ENCODE data around the gene GNAS-AS1.

GNAS-AS1 gene

DNA sequence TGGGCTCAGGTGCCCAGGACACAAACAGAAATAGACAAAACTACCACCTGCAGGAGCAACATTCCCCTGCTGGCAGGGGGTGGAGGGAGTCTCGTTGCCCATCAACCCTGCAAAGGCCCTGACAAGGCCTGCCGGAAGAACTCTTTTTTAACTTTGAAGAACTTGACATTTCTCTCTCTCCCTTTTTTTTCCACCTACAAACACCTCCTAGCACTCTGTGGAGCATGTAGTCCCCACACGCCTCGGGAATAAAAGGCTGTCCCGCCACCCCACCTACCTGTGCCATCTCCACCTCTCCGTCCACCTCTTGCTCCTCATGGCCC lies 54.8 kb downstream of the GNAS-AS1 start:
- Histone ChIP-seq H3K4me3 (ENCODE audit: insufficient read depth, low read depth, low read length) (no peak overlapping the region), H3K9me3 (ENCODE audit: control insufficient read depth, low read length) (no peaks in the 10 kb centered on the region), H3K27ac (ENCODE audit: insufficient read depth, low read depth, low read length, poor library complexity, severe bottlenecking) (no peak overlapping the region), H3K4me1 (ENCODE audit: control insufficient read depth, insufficient read depth, low read length) (peaks cover 5% of the 10 kb centered on the region), H3K27me3 (ENCODE audit: control insufficient read depth, insufficient read depth, low read length, poor library complexity, severe bottlenecking) (no peaks in the 10 kb centered on the region), H3K36me3 (ENCODE audit: control insufficient read depth, insufficient read depth, low read length) (no peaks in the 10 kb centered on the region)
- WGBS, 2 experiments = 88 to 92% methylated on average over 6 of the region's 6 CpGs

DNA sequence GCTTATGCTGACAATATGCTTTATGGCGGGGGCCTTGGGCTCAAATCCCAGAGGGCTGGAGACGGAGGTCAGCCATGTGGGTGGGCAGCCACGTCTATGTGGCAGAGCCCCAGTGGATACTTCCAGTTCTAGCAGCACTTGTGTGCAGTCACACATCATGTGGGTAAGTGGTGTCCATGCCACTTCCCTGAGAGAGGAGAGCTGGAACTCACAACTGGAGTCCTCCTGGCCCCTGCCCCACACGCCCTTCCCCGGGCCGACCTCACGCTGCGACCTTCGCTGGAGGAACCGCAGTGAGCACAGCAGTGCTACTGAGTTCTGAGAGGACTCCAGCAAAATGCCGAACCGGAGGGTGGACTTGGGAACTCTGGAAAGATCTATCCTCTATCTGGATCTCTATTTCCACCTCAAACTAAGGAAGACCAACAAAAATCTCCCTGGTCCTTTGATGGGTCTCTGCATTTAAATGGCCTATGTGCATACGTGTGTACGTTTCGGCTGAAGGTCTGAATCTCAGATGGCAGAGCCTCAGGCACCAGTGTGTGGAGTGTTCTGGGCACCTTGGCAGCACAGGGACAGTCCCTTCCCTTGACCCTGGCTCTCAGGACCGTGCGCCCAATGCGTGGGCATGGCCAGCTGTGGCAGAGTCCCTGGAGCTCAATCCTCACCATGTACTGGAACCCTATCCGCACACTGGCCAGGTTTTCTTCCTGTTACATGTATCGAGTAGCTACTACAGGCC lies 55.4 kb downstream of the GNAS-AS1 start:
- peaks cover 4% of the 10 kb centered on the region for H3K4me1 ChIP-seq (ENCODE audit: control insufficient read depth, insufficient read depth, low read length)
- no peaks in the 10 kb centered on the region for H3K27me3 ChIP-seq (ENCODE audit: control insufficient read depth, insufficient read depth, low read length, poor library complexity, severe bottlenecking)
- WGBS, 2 experiments = 94% methylated on average over 20 of the region's 20 CpGs
- H3K36me3 ChIP-seq (ENCODE audit: control insufficient read depth, insufficient read depth, low read length) = no peaks in the 10 kb centered on the region
- no peaks in the 10 kb centered on the region for H3K9me3 ChIP-seq (ENCODE audit: control insufficient read depth, low read length)
- no peak overlapping the region for H3K27ac ChIP-seq (ENCODE audit: insufficient read depth, low read depth, low read length, poor library complexity, severe bottlenecking)
- no peak overlapping the region for H3K4me3 ChIP-seq (ENCODE audit: insufficient read depth, low read depth, low read length)

GRCh38 chr20:58794510-58795180 lies 56.1 kb downstream of the GNAS-AS1 start:
- no peaks in the 10 kb centered on the region for H3K9me3 ChIP-seq (ENCODE audit: control insufficient read depth, low read length)
- no peaks in the 10 kb centered on the region for H3K27me3 ChIP-seq (ENCODE audit: control insufficient read depth, insufficient read depth, low read length, poor library complexity, severe bottlenecking)
- no peaks in the 10 kb centered on the region for H3K4me1 ChIP-seq (ENCODE audit: control insufficient read depth, insufficient read depth, low read length)
- 91 to 92% methylated on average over 19 of the region's 19 CpGs for WGBS, 2 experiments
- no peaks in the 10 kb centered on the region for H3K36me3 ChIP-seq (ENCODE audit: control insufficient read depth, insufficient read depth, low read length)
- H3K27ac ChIP-seq (ENCODE audit: insufficient read depth, low read depth, low read length, poor library complexity, severe bottlenecking) = no peak overlapping the region
- H3K4me3 ChIP-seq (ENCODE audit: insufficient read depth, low read depth, low read length) = no peak overlapping the region

- WGBS, 2 experiments = 92 to 95% methylated on average over 29 of the region's 29 CpGs
- Histone ChIP-seq H3K27ac (ENCODE audit: insufficient read depth, low read depth, low read length, poor library complexity, severe bottlenecking) (no peak overlapping the region), H3K9me3 (ENCODE audit: control insufficient read depth, low read length) (no peaks in the 10 kb centered on the region), H3K4me3 (ENCODE audit: insufficient read depth, low read depth, low read length) (no peak overlapping the region), H3K36me3 (ENCODE audit: control insufficient read depth, insufficient read depth, low read length) (no peaks in the 10 kb centered on the region), H3K4me1 (ENCODE audit: control insufficient read depth, insufficient read depth, low read length) (no peaks in the 10 kb centered on the region), H3K27me3 (ENCODE audit: control insufficient read depth, insufficient read depth, low read length, poor library complexity, severe bottlenecking) (no peaks in the 10 kb centered on the region)
These were observed 56.9 kb downstream of the GNAS-AS1 start for GRCh38 chr20:58793512-58794420.

- no peaks in the 10 kb centered on the region for H3K9me3 ChIP-seq (ENCODE audit: control insufficient read depth, low read length)
- no peaks in the 10 kb centered on the region for H3K27me3 ChIP-seq (ENCODE audit: control insufficient read depth, insufficient read depth, low read length, poor library complexity, severe bottlenecking)
- no peak overlapping the region for H3K4me3 ChIP-seq (ENCODE audit: insufficient read depth, low read depth, low read length)
- WGBS, 2 experiments = 95 to 96% methylated on average over 7 of the region's 7 CpGs
- H3K27ac ChIP-seq (ENCODE audit: insufficient read depth, low read depth, low read length, poor library complexity, severe bottlenecking) = no peak overlapping the region
- no peaks in the 10 kb centered on the region for H3K36me3 ChIP-seq (ENCODE audit: control insufficient read depth, insufficient read depth, low read length)
- H3K4me1 ChIP-seq (ENCODE audit: control insufficient read depth, insufficient read depth, low read length) = no peaks in the 10 kb centered on the region
These were observed 58.3 kb downstream of the GNAS-AS1 start for GRCh38 chr20:58792426-58792825.

- 60 to 73% methylated on average over 6 to 7 of the region's 7 CpGs for WGBS, 2 experiments
- no peaks in the 10 kb centered on the region for H3K36me3 ChIP-seq (ENCODE audit: control insufficient read depth, insufficient read depth, low read length)
These were observed 59.4 kb downstream of the GNAS-AS1 start for GRCh38 chr20:58791286-58791685.

DNA sequence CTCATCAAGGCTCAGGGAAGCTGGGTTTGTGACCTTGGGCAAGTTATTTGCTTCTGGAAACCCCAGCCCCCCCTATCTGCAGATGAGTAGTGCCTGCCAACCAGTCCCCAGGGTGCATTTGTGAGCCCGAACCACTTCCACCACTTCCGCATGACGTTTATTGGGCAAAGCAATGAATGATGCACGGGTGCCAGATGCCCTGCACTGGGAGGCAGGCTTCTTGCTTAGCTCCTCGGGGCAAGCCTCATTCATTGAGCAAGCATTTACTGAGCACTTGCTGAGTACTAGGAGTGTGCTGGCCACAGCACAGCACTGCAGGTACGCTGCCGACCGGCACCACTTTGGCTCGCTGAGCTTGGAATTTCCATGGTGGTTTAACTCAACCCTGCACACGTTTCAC lies 60.2 kb downstream of the GNAS-AS1 start:
- Histone ChIP-seq H3K36me3 (ENCODE audit: control insufficient read depth, insufficient read depth, low read length) (no peaks in the 10 kb centered on the region), H3K27me3 (ENCODE audit: control insufficient read depth, insufficient read depth, low read length, poor library complexity, severe bottlenecking) (no peaks in the 10 kb centered on the region)
- 88% methylated on average over 10 of the region's 10 CpGs for WGBS, 2 experiments

More at GRCh38 chr20:58791286-58791685, 59.4 kb downstream of the GNAS-AS1 start:
- H3K4me1 ChIP-seq (ENCODE audit: control insufficient read depth, insufficient read depth, low read length) = no peaks in the 10 kb centered on the region
- no peak overlapping the region for H3K4me3 ChIP-seq (ENCODE audit: insufficient read depth, low read depth, low read length)
- no peaks in the 10 kb centered on the region for H3K27me3 ChIP-seq (ENCODE audit: control insufficient read depth, insufficient read depth, low read length, poor library complexity, severe bottlenecking)
- H3K27ac ChIP-seq (ENCODE audit: insufficient read depth, low read depth, low read length, poor library complexity, severe bottlenecking) = no peak overlapping the region
- no peaks in the 10 kb centered on the region for H3K9me3 ChIP-seq (ENCODE audit: control insufficient read depth, low read length)

DNA sequence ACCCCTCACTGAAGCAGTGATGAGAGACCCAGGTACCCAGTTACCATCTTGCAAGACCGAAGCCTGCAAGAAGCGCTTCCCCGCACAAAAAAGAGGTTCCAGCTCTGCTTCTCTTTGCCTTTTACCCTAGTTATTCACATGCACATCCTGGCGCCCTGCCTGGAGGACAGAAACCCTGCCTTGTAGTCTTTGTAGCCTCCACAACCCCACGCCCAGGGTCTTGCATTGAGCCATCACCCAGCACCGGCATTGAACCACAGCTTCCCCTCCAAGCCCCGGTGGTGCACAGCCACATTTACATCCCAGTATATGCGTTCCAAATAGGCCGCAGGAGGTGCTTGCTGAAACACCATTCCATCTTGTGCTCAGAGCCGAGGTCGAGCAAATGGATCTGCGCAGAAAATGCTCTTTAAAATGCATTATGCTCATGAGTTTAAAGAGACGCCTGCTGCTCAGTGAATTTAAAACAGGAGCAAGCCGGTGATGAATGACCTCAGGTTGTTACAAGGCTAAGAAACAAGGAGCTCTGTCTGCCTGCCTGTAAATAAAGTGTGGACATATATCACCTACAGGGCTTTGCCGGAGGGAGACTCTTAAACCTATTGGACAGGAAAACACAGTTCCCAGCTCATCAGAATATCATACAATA lies 61.7 kb downstream of the GNAS-AS1 start:
- no peaks in the 10 kb centered on the region for H3K9me3 ChIP-seq (ENCODE audit: control insufficient read depth, low read length)
- H3K4me1 ChIP-seq (ENCODE audit: control insufficient read depth, insufficient read depth, low read length) = no peaks in the 10 kb centered on the region
- H3K4me3 ChIP-seq (ENCODE audit: insufficient read depth, low read depth, low read length) = no peak overlapping the region
- no peaks in the 10 kb centered on the region for H3K36me3 ChIP-seq (ENCODE audit: control insufficient read depth, insufficient read depth, low read length)
- H3K27ac ChIP-seq (ENCODE audit: insufficient read depth, low read depth, low read length, poor library complexity, severe bottlenecking) = no peak overlapping the region
- H3K27me3 ChIP-seq (ENCODE audit: control insufficient read depth, insufficient read depth, low read length, poor library complexity, severe bottlenecking) = no peaks in the 10 kb centered on the region
- 86 to 88% methylated on average over 15 of the region's 15 CpGs for WGBS, 2 experiments

More for the DNA sequence above, 60.2 kb downstream of the GNAS-AS1 start:
- Histone ChIP-seq H3K27ac (ENCODE audit: insufficient read depth, low read depth, low read length, poor library complexity, severe bottlenecking) (no peak overlapping the region), H3K4me1 (ENCODE audit: control insufficient read depth, insufficient read depth, low read length) (no peaks in the 10 kb centered on the region), H3K4me3 (ENCODE audit: insufficient read depth, low read depth, low read length) (no peak overlapping the region), H3K9me3 (ENCODE audit: control insufficient read depth, low read length) (no peaks in the 10 kb centered on the region)

DNA sequence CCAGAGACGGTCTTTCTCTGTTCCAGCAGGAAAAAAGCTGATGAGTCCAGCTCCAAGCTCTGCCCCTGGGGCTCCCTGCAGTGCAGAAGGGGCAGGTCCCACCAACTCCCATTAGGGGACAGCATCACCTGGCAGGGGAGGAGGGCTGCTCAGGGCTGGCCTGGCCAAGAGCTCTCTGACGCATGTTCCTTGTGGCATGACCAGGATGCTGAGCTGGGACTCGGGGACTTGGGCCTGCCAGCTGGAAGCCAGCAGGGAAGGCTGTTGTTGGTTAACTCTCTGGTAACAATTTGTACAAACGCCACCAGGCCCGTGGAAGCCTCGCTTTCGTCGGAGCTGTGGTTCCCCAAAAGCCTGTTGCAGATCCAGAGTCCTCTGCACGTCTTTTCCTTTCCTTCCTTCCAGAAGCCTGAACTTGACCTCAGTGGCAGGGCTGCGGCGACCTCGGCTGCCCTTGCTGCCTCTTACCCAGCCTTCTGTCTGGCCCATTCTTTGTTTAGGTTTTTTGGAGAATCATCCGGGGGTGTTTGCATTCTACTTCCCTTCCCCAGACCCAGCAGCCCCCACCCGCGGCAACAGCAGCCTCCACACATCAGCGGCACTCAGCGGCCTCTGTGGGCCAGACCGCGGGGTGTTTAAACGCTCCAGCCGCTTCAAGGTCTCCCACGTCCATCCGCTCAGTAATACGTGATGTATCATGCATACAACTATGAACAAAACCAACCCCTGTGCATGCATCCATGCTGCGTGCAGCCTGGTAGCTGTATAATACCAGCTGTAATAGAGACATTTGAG lies 63.3 kb downstream of the GNAS-AS1 start:
- WGBS, 2 experiments = 91 to 93% methylated on average over 25 of the region's 25 CpGs
- no peak overlapping the region for H3K4me3 ChIP-seq (ENCODE audit: insufficient read depth, low read depth, low read length)
- no peaks in the 10 kb centered on the region for H3K4me1 ChIP-seq (ENCODE audit: control insufficient read depth, insufficient read depth, low read length)
- no peaks in the 10 kb centered on the region for H3K9me3 ChIP-seq (ENCODE audit: control insufficient read depth, low read length)
- no peaks in the 10 kb centered on the region for H3K27me3 ChIP-seq (ENCODE audit: control insufficient read depth, insufficient read depth, low read length, poor library complexity, severe bottlenecking)
- H3K27ac ChIP-seq (ENCODE audit: insufficient read depth, low read depth, low read length, poor library complexity, severe bottlenecking) = no peak overlapping the region
- H3K36me3 ChIP-seq (ENCODE audit: control insufficient read depth, insufficient read depth, low read length) = no peaks in the 10 kb centered on the region
